Osteoblast (primary cell): ENCODE results near the gene ATG7. TPM values are rescaled to one million over a fixed set of nuclear protein-coding genes. Genes with fewer than 3 reads are reported as not detected.

ENCODE experiments used
- DNase-seq: peaks from one replicate; pipeline ENCODE4 v3.0.0; 2011; ENCODE audit warnings: low spot score, mixed read lengths; ENCODE audit not compliant: insufficient read length; ENCODE audit errors: missing footprints
- H2AFZ ChIP-seq: 2 replicates; pipeline ENCODE4 v1.6.0; 2011; ENCODE audit warnings: mild to moderate bottlenecking, low read length
- H3K27ac ChIP-seq: 2 replicates; pipeline ENCODE4 v1.5.1; 2011; ENCODE audit warnings: mild to moderate bottlenecking, low read depth, low read length, moderate library complexity
- H3K27me3 ChIP-seq: 2 replicates; pipeline ENCODE4 v1.6.0; 2012; ENCODE audit warnings: mild to moderate bottlenecking, control low read depth, inconsistent platforms, low read length, moderate library complexity; ENCODE audit not compliant: insufficient read depth
- H3K36me3 ChIP-seq: 2 replicates; pipeline ENCODE4 v1.5.1; 2011; ENCODE audit warnings: mild to moderate bottlenecking, low read length, control low read depth, moderate library complexity; ENCODE audit not compliant: insufficient read depth
- H3K4me1 ChIP-seq: 2 replicates; pipeline ENCODE4 v1.5.1; 2011; ENCODE audit warnings: mild to moderate bottlenecking, low read length, control low read depth, moderate library complexity; ENCODE audit not compliant: insufficient read depth
- H3K4me2 ChIP-seq: 2 replicates; pipeline ENCODE4 v1.6.0; 2011; ENCODE audit warnings: mild to moderate bottlenecking, low read length; ENCODE audit not compliant: insufficient read depth
- H3K4me3 ChIP-seq: fragments of 200-600 bp; sonication (generic); 3 replicates; pipeline ENCODE4 v1.5.1; 2012; ENCODE audit warnings: mild to moderate bottlenecking, low read length, inconsistent platforms; ENCODE audit not compliant: insufficient read depth
- H3K79me2 ChIP-seq: 2 replicates; pipeline ENCODE4 v1.6.0; 2012; ENCODE audit warnings: mild to moderate bottlenecking, low read length, control low read depth, inconsistent platforms; ENCODE audit not compliant: insufficient read depth
- H3K9me3 ChIP-seq: 2 replicates; pipeline ENCODE4 v1.5.1; 2011; ENCODE audit warnings: low read depth, low read length, control low read depth
- H4K20me1 ChIP-seq: 2 replicates; pipeline ENCODE4 v1.6.0; 2012; ENCODE audit warnings: mild to moderate bottlenecking, low read length, control low read depth; ENCODE audit not compliant: insufficient read depth
- CTCF ChIP-seq: IDR thresholded peaks from 2 replicates; pipeline ENCODE4 v1.5.1; 2011; ENCODE audit warnings: mild to moderate bottlenecking, low read depth, low read length, moderate library complexity; ENCODE audit errors: extremely low read depth
- total RNA-seq: library from RNA; depleted of rRNA; stranded (reverse); fragments of >200 nt; gene quantifications from 2 replicates; pipeline ENCODE4 v1.2.3, GENCODE V29; 2012

ATG7 gene
- 83.7 and 93.4 TPM in 2 replicates for total RNA-seq

DNA sequence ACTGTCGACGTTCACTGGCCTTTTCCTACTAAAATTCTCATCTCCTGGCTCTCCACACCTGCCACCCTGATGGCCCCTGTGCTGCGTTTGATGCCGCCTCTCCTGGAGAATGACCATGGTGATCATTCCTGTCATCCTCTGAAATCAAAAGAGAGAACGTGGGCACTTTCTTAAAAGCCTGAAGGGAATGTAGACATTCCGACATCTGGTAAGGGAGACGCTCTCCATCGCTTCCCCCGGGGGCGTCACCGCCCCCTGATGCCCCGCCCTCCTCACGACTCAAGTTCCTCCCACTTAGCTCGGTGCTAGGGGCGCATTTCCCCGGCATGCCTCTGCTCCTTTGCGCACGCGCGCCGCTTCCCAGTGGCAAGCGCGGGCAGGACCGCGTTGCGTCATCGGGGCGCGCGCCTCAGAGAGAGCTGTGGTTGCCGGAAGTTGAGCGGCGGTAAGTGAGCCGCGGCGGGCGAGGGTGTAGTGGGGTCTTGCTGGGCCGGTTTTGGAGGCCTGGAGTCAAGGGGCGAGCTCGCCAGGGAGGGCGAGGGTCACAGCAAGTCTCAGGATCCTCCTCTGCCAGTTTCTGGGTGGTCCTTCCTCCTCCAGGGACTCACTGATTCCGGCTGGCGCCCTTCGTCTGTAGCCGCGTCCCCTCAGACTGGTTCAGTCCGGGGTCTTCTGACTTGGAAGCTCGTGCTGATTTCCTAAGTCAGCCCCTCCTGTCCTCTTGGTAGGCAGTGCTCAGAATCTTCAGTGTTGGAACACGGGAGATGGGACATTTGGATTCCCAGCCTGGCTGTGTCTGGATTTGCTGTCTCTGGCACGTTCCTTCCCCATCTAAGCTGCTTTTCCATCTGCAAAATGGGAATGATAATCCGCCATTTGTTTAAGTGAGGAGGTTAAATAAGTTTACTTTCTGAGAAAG is at the start of gene ATG7:
Gene ATG7, plus strand, starts transcription at position 412 of the 919 bp plus-strand sequence. CDS start 26,299 bp downstream, outside the sequence.
- Histone ChIP-seq H3K4me3 (peak within 1 kb of the TSS; percentile 84), H3K79me2 (peaks cover 49% of the 10 kb centered on the region), H2AFZ (peak within 1 kb of the TSS; percentile 97), H3K4me1 (peaks cover 16% of the 10 kb centered on the region), H3K36me3 (no peaks in the 10 kb centered on the region), H3K4me2 (peak within 1 kb of the TSS; percentile 93), H4K20me1 (no peaks in the 10 kb centered on the region), H3K27me3 (no peaks in the 10 kb centered on the region), H3K27ac (peak within 1 kb of the TSS; percentile 85), H3K9me3 (no peaks in the 10 kb centered on the region)
- no peak for TF ChIP-seq CTCF
- DNase-seq: peak; percentile 97

DNA sequence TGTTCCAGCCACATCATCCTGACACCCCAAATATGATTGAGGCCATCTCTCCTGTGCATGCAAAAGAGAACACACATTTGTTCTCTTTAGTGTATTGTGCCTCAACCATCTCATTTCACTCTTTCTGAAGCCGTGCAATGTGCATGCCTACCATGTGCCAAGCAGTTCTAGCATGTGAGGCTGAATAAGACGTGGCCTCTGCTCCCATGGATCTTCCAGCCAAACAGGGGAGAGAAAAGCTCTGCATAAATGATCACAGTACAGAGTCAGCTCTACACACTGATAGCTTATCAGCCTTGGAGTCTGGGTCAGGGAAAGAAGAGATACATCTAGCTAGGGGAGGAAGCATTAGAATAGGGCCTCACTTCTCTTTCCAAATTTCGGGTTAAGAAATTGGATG is 48.2 kb upstream of the ATG7 start:
- peaks cover 68% of the 10 kb centered on the region for H3K79me2 ChIP-seq

DNA sequence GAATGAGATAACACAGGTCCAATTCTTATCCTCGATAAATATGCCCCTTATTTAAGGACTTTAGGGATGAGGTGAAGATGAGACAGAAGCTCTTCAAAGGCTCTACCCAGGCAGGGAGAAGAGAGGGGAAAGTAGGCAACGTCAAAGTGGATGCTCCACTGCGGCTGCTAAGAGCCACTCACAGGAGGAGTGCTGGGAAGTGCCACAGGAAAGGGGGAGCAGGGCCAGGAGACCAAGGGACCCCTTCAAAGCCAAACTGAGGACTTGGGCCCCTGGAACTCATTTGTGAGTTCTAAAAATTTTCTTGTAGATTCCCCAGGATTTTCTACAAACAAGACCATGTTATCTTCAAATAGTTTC is 47.3 kb upstream of the ATG7 start:
- DNase-seq: no peak
- Histone ChIP-seq H3K27me3 (no peaks in the 10 kb centered on the region), H3K4me3 (peak overlapping the region; percentile 72), H3K9me3 (no peaks in the 10 kb centered on the region), H4K20me1 (peaks cover 8% of the 10 kb centered on the region), H3K36me3 (no peaks in the 10 kb centered on the region), H2AFZ (peak overlapping the region; percentile 53), H3K4me1 (peaks cover 24% of the 10 kb centered on the region), H3K4me2 (peak overlapping the region; percentile 98), H3K79me2 (peaks cover 63% of the 10 kb centered on the region), H3K27ac (peak overlapping the region; percentile 99)
- TF ChIP-seq CTCF: no peak

More for the DNA sequence above, 48.2 kb upstream of the ATG7 start:
- peaks cover 8% of the 10 kb centered on the region for H4K20me1 ChIP-seq
- no peaks in the 10 kb centered on the region for H3K36me3 ChIP-seq
- H3K4me3 ChIP-seq: no peak overlapping the region
- no peak overlapping the region for H3K27ac ChIP-seq
- no peak for DNase-seq
- H3K27me3 ChIP-seq: no peaks in the 10 kb centered on the region
- H3K4me1 ChIP-seq: peaks cover 24% of the 10 kb centered on the region
- H3K4me2 ChIP-seq: no peak overlapping the region
- H3K9me3 ChIP-seq: no peaks in the 10 kb centered on the region
- no peak overlapping the region for H2AFZ ChIP-seq
- TF ChIP-seq CTCF: no peak

DNA sequence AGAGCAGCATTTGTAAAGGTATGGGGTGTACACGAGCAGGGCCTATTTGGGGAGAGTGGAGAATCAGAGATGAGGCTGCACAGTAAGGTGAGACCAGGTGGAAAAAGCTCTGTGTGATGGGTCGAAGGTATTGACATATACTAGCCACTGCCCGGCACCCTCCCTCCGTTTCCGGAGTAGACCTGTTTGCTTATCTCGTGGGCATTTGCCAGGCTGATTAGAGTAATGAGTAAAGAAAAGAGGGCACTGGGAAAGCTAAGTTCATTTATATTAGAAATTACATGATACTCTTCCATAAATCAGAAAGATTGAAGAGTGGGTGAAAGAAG is 46.2 kb upstream of the ATG7 start:
- H4K20me1 ChIP-seq: peaks cover 5% of the 10 kb centered on the region
- H3K36me3 ChIP-seq: no peaks in the 10 kb centered on the region
- H3K79me2 ChIP-seq: peaks cover 55% of the 10 kb centered on the region
- H3K9me3 ChIP-seq: no peaks in the 10 kb centered on the region
- peak overlapping the region; percentile 99 for H3K27ac ChIP-seq
- H3K27me3 ChIP-seq: no peaks in the 10 kb centered on the region
- TF ChIP-seq CTCF: no peak
- peak overlapping the region; percentile 98 for H3K4me2 ChIP-seq
- DNase-seq: no peak
- H3K4me3 ChIP-seq: peak overlapping the region; percentile 72
- peak overlapping the region; percentile 88 for H2AFZ ChIP-seq
- peaks cover 26% of the 10 kb centered on the region for H3K4me1 ChIP-seq
